Stimulated activated CD8-positive, alpha-beta memory T cell treated with anti-CD3 and anti-CD28 coated beads, Interleukin-15, amount 100 ng/mL, for 24 hours (primary cell): ENCODE data around the gene WWOX.

Experiments
- DNase-seq: peaks from one replicate; pipeline ENCODE4 v3.0.0-alpha.2; 2020; ENCODE audit warnings: low read depth

Gene WWOX

DNA sequence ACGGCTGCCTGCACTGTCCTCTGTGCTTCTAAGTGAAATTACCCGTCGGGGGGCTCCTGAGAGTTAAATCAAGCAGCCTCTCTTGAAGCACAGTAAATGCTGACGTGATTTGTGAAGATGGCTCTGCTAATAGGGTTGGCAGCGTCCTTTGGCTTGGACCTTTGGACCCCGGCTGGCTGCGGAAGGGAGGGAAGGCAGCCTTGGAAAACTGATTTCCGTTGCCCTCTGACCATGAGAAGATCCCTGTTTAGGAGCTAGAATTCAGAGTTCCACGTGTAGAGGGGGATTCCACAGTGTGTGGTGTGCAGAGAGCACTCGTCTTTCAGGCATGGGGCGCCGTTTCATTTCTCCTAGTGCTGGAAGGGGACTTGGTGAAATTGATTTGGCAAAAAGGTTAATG is 640.8 kb downstream of the WWOX start:
- DNase-seq, result no peak

DNA sequence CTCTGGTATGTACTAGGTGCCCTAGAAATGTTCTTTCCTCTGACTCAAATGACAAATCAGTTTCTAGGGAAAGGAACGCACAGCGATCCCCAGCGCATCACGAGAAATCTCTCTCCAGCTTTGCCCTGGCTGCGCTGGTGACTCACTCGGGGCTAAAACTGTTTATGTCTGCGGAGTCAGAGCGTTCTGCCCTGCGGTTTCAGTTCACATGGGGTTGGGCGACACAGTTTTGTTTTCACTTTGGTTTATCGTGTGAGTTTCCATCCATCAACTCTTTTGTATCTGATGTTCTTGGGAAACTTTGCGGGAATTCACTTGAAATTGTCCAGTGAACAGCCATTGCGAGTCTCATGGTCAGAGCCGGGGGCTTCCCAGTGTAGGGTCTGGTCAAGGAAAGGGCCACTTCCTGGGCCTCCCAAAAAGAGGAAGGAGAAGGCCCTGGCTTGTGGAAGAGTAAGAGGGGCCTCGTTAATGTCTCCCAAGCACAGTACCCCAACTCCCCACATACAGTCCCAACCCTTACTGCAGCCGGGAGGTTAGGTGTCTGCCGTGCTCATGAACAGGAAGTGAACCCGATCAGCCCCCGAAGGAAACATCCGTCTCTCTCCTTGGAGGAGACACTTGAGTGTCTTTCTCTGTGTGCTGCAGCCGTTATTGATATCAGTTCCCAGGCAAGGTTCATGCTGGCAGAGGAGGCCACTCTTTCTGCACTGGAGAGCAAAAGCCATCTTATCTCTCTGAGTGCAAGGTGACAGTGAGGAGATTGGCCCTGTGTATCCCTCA is 643.2 kb downstream of the WWOX start:
- peak; percentile 33 for DNase-seq

DNA sequence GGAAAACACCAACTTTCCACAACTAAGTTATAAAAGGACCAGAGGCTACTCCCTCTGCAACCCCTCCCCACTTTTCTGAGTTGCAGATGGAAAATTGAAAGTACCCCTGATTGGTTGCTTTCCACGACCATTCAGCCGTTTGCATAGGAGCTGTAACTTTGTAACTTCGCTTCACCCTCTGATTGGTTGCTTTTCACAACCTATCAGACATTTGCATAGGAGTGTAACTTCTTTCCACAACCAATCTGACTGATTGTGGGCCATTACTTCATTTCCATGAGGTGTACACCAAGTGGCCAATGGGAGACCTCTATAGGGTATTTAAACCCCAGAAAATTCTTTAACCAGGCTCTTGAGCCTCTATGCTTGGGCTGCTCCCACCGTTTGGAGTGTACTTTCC is 644.1 kb downstream of the WWOX start:
- no peak for DNase-seq

DNA sequence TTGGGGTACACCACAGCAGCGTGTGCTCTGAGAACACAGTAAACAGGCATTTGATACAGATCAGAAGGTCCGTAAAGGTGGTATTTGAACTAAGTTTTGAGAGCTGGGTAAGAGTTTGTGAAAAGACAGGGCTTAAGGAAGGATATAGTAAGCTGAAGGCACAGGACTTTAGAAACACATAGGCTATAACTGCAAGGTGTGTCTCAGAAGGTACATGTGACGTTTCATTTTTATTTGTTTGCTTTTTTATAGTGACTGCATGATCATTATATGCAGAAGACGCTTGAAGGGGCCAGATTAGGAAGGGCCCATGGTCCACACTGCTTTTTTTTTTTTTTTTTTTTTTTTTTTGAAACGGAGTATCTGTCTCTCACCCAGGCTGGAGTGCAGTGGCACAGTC is 644.6 kb downstream of the WWOX start:
- DNase-seq, result no peak

DNA sequence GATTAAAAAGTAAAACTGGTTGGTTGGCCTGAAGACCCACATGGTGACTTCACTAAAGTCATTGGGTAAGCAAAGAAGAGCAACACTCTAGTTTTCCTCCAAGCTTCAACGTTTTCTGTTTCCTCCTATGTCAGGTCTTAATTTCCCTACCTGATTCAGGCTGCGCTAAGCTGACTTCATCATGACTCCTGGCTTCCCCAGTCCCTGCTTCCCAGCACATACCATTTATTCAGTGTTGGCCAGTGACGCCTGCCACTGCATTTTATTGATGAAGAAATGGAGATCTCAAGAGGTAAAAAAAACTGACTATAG is 645.3 kb downstream of the WWOX start:
- DNase-seq, result no peak

DNA sequence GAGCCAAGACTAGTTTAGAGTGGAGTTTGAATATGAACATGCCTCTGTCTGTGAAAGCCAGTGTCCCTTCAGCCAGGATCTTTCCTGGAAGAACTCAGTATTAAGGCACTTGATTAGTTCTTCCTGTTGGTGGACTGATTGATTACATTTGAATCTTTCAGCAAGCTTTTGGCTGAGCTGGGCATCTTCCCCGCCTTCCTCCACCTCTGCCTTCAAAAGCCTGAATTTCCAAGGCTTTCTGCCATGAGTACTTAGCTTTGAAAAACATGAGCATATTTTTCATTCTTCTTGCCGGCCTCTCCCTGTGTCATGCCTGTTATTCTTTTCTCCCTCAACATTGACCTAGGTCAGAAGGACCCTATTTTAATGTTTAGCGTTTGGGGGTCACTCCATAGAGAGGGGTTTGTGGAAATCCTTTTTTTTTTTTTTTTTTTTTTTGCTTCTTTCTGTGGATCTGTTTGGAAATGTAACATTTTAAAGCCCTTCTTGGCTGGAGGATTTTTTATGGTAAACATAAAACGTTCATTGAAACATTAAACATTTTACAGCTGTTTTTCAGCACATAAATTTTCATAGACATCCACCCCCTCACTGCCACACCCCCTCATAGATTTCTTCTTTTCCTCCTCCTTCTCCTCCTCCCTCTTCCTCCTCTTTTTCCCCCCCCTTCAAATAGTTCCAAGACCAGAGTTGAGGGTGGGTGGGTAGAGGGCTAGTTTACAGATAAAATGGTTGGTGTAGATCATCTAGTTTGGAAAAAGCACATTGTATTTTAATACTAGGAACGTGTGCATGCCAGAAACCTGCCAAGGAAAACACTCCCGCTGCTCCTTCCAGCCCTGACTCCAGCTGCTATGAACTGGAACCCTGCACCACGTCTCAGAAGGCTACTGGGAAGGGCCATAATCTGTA is 645.9 kb downstream of the WWOX start:
- DNase-seq, result no peak

DNA sequence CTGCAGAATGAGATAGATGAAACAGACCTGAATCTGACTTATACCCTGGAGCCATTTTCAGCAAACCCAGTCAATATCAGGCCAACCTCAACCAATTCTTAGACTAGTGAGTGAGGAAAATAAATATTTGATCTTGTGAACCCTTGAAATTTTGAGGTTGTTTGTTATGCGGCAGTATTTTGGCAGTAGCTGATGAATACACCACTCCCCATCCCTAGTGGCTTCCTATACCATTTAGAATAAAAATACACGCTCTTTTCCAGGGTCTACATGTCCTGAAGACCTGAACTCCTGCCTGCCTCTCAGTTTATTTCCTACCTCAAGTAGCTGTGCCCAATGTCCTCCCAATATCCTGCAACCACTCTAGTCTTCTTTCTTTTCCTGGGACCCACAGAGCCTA is 647.3 kb downstream of the WWOX start:
- DNase-seq, result no peak

DNA sequence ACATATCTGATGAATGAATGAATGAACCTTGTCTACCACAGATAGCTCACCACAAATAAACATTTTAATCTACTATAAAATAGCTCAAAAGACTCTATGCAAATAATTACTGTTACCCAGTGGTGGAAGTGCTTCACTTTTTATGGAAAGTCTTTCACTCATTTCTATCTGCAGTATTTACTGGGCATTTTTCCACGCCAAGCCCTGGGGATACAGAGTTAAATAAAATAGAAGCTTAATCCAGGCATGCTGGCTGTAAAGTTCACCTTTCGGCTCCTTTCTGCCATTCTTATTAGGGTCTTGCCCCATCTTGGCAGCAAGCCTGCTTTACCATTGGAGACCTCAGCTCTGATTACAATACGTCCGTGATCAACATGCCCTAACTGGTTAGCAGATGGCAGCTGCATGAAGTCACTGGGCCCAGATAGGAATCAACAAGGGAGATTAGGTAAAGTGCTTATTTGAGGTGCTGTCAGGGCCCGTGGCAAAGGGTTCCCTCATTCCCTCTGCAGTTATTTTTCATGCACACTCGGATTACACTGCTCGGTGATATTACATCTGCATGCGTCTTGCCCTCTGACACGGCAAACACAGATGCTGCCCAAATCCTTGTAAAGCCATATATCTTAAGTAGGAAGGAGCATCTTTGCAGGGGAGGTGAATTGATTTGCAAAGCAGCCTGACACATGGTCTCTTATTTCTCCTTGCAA is 648.9 kb downstream of the WWOX start:
- DNase-seq, result no peak

DNA sequence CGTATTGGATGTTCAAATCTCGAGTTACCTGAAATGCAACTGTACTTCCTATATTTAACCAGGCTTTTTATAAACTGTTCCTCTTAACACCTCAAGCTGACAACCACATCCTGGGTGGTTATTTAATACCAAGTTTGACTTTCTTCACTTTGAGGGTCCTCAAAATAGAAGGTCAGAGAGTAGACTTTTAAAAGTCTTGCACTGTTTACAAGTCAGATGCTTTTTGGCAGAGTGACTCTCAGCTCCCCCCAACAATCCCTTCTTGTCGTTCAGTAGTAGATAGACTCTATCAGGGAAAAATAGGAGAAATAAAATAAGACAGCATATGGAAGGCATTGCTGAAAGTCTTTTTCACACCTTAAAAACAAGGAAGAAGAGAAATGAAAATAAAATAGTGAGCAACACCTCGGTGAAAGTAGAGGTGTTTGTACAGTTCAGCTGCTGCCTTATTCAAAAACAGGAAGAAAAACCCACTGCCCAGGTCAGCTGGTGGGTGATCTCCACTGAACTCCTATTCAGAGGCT is 650.4 kb downstream of the WWOX start:
- no peak for DNase-seq

DNA sequence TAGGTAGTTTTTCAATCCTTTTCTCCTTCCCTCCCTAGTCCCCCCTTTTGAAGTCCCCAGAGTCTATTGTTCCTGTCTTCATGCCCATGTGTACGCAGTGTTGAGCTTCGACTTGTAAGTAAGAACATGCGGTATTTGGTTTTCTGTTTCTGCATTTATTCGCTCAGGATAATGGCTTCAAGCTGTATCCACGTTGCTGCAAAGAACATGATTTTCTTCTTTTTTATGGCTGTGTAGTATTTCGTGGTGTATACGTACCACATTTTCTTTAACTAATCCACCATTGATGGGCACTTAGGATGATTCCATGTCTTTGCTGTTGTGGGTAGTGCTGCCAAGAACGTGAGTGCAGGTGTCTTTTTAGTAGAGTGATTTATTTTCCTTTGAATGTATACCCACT is 651.2 kb downstream of the WWOX start:
- DNase-seq, result no peak

DNA sequence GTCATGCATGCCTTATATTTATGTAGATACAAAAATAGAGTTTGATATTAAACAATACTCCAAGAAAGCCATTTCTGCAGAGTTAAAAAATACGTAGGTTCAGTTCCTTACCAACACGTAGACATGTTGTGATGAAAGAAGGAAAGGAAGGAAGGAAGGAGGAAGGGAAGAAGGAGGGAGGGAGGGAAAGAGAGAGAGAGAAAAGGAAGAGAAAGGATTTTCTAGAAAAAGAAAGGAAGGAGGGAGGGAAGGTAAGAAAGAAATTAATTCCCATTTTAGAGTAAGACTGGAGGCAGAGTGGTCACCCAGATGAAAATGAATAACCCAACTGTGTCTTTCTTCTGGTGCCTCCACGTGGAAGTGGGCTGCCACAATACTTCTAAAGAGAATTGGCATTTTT is 652.1 kb downstream of the WWOX start:
- DNase-seq, result no peak

DNA sequence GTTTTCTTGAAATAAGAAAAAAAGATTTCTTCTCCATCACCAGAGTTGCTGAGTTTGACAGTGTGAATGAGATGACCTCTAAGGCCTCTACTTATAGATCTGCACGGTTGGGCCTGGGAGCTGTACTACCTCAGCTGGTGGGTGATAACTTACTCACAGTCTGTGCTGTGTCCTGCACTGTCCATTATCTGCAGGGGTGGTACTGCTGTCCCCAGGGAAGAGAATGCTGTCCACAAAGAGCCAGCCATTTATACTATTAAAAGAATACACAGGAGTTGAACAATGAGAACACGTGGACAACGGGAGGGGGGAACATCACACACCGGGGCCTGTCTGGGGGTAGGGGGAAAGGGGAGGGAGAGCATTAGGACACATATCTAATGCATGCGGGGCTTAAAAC is 655.3 kb downstream of the WWOX start:
- DNase-seq, result no peak

DNA sequence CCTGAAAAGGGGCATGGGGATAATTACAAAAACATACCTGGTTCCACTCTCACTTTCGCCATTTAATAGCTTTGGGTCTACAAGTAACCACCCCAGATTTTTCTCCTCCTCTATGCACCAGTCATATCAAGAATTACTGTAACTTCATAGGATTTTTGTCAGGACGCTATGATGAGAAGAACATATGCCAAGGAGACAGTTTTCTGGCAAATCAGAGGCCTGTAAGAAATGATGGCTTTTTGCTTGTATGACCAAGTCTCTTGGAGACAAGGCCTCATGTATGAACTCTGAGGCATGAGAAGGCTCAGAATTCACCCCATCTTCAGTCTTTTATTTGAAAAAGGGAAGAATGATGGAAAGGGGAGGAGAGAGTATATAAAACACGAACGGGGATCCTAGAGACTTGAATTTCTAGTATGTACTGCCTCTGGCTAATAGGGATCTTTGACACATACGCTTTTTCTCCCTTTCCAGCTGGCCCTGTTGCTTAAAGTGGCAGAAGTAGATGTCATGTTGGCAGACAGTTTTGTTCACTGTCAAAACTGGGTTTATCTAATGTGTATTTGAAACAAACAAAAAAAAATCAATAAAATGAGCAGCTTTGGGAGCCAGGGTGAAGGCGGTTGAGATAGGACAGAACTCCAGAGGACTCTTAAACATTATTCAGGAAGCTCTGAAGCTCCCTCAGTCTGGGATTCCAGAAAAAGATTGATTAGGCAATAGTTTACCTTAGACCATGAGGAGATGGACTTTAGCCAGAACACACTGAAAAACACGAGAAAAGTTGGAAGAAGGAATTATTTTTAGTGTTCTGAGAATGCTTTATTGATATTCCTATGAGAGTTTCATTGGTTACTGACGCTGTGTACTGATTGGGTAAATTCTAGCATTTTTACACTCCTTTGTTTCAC is 656.6 kb downstream of the WWOX start:
- no peak for DNase-seq

DNA sequence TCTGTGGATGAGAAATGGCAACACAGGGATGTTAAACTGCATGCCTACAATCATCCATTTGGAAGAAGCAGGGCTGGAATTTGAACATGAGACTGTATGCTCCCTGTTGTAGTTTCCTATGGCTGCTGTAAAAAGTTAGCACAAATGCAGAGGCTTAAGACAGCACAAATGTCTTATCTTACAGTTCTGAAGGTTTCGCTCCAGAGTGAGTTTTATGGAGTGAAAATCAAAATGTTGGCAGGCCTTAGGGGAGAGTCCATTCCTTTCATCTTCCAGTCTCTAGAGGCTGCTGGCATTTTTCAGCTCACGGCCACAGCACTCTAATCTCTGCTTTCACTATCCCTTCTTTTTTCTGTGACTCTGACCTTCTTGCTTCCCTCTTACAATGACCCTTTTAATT is 660.1 kb downstream of the WWOX start:
- DNase-seq, result no peak

DNA sequence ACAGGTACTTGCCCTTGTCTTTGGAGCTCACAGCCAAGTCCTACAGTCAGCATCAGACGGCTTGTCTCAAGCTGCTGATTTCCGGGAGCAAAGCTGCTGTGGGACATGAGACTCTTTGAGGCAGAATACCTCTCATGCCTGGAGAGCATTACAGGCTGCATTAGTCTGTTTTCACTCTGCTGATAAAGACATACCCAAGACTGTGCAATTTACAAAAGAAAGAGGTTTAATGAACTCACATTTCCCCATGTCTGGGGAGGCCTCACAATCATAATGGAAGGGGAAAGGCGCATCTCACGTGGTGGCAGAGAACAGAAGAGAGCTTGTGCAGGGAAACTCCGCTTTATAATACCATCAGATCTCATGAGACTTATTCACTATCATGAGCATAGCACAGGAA is 661.2 kb downstream of the WWOX start:
- no peak for DNase-seq

DNA sequence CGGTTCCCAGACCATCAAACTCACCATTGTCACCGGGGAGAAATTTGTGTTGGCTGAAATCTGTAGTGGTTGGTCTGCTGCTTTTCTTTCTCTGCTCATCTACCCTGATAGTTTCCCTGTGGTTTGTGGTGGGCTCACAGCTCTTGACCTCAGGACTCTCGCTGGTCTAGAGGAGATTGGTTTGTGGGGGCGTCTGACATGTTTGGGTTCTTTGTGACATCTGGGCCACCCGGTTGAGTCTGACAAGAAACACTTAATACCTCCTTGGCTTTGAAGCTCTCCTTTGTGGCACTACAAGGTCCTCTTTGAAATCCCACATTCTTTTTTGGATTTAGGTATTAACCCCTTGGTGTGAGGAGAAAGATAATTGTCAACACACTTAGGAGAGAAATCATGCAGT is 662.0 kb downstream of the WWOX start:
- no peak for DNase-seq

DNA sequence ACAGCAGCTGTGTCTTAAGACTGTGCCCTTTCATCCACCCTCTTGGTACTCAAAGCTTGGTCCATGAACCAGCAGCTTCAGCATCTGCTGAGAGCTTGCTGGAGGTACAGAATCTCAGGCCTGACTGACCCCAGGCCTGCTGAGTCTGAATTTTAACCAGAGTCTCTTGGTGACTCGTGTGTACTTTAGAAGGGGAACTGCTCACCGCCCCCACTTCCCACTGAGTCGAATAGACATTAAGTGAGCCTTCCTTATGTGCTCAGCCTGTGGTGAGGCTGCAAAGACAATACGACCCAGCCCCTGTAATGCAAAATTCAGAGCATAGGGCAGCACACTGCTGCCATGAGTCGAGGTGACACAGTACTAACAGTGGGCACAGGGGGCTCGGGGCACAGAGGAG is 662.8 kb downstream of the WWOX start:
- no peak for DNase-seq

DNA sequence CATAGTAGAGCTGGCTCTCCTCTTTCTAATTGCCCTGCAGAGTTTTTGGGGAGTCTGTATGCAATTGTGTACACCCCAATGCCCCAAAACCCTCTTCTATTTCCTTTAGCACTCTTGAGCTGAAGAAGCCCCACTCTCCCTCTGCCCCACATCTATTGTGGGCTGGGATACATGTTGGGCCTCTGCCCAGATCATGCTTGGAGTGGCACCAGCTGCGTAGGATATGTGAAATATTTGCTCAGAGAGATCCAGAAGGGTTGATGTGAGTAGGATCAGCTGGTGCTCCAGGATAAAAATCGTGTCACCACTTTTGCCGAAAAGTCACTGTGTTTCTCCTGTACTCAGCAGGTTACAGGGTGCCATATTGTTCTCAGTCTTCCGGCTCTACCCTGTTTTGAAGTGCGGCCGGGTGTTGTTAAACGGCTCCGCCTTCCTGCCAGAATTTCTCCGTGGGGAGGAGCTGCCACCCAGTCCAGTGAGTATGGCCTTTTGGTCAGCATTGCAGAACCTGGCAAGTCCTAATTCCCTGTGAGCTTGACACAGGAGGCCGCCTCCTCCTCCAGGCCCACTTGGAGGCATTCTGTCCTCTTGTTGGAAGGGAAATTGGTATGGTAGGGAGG is 664.5 kb downstream of the WWOX start:
- no peak for DNase-seq

DNA sequence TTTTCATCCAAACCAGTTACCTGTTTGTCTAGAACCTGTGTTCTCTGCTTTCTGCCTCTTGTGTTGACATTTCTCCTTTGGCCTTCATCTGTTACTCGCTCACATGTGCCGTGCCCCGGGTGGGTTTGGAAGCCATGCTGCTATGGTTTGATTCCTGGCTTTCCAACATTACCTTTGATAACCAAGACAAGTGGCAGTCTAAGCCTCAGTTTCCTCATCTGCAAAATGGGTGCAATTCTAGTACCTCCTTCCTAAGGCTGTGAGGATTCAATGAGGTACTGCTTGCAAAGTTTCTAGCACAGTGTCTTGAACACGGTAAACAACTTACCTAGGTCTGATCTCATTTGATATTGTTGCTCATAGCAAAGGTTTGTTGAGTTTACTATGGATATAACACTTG is 665.0 kb downstream of the WWOX start:
- DNase-seq, result no peak

DNA sequence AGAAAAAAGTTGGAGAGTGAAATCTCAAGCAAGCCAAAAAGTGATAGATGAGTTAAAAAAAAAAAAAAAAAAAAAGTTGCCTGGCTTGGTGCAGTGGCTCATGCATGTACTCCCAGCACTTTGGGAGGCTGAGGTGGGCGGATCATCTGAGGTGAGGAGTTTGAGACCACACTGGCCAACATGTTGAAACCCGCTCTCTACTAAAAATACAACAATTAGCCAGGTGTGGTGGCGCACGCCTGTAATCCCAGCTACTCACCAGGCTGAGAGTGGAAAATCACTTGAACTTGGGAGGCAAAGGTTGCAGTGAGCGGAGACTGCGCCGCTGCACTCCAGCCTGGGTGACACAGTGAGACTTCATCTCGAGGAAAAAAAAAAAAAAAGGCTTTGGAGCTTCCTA is 668.8 kb downstream of the WWOX start:
- no peak for DNase-seq

DNA sequence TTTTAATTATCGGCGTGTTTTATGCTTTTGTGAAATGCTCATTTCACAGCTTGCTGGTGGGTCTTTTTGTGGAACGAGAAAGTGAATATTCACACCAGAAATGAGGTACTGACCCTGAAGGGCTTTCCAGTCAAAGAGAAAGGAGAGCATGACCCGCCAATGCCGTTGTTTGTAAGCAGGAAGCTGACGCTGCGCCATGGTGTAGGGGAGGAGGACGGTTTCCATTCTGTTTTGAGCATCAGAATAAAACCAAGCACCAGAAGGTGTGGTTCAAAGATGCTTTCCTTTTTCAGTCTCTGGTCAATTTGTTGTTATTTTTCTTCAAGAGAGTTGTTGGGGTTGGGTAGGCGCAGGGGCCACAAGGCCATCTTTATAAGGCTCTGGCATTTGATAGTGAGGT is 669.3 kb downstream of the WWOX start:
- no peak for DNase-seq
